BE2C (cell line): ENCODE measurements around the gene DFFB.

ENCODE experiments used
- DNase-seq: peaks from one replicate; pipeline ENCODE4 v3.0.0-alpha.2; 2020
- H3K27me3 ChIP-seq: fragments of 250-450 bp; sonication (Bioruptor Pico); 2 replicates; pipeline ENCODE4 v1.5.1; 2020; ENCODE audit warnings: mild to moderate bottlenecking
- H3K36me3 ChIP-seq: fragments of 250-450 bp; sonication (Bioruptor Pico); 2 replicates; pipeline ENCODE4 v1.5.1; 2020; ENCODE audit warnings: mild to moderate bottlenecking
- H3K4me1 ChIP-seq: fragments of 250-450 bp; sonication (Bioruptor Pico); 2 replicates; pipeline ENCODE4 v1.5.1; 2020
- H3K4me3 ChIP-seq: 2 replicates; pipeline ENCODE4 v1.5.1; 2011; ENCODE audit warnings: low read depth, low read length
- H3K9me3 ChIP-seq: fragments of 250-450 bp; sonication (Bioruptor Pico); 2 replicates; pipeline ENCODE4 v1.5.1; 2020
- TF ChIP-seq, protein P1 (sequence below): IDR thresholded peaks from 2 replicates; pipeline ENCODE4 v1.5.1; 2012; ENCODE audit warnings: mild to moderate bottlenecking, low read depth, low read length

DFFB gene

DNA sequence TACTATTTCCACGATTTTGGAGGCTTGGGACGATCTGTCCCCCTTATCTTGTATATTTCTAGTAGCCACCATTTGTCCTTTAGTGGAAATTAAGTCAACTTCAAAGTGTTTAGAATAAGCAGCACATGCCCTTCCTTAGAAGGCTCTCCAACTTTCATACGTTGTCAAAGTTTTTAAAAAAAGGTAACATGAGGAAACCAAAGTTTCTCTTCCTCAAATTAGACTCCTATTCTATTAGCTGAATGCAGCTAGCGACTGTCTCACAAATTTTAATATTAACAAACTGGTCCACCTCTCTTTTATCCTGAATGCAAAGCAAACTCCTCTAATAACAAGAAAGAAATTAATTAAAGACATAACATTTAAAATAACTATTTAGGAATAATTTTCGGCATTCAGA is 35.9 kb downstream of the DFFB start:
- TF ChIP-seq, protein P1, sequence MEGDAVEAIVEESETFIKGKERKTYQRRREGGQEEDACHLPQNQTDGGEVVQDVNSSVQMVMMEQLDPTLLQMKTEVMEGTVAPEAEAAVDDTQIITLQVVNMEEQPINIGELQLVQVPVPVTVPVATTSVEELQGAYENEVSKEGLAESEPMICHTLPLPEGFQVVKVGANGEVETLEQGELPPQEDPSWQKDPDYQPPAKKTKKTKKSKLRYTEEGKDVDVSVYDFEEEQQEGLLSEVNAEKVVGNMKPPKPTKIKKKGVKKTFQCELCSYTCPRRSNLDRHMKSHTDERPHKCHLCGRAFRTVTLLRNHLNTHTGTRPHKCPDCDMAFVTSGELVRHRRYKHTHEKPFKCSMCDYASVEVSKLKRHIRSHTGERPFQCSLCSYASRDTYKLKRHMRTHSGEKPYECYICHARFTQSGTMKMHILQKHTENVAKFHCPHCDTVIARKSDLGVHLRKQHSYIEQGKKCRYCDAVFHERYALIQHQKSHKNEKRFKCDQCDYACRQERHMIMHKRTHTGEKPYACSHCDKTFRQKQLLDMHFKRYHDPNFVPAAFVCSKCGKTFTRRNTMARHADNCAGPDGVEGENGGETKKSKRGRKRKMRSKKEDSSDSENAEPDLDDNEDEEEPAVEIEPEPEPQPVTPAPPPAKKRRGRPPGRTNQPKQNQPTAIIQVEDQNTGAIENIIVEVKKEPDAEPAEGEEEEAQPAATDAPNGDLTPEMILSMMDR: no peak
- H3K9me3 ChIP-seq: no peaks in the 10 kb centered on the region
- no peak overlapping the region for H3K4me3 ChIP-seq
- no peaks in the 10 kb centered on the region; the same call in none of the 2 replicates for H3K36me3 ChIP-seq
- DNase-seq: no peak
- no peaks in the 10 kb centered on the region for H3K4me1 ChIP-seq
- no peaks in the 10 kb centered on the region for H3K27me3 ChIP-seq

DNA sequence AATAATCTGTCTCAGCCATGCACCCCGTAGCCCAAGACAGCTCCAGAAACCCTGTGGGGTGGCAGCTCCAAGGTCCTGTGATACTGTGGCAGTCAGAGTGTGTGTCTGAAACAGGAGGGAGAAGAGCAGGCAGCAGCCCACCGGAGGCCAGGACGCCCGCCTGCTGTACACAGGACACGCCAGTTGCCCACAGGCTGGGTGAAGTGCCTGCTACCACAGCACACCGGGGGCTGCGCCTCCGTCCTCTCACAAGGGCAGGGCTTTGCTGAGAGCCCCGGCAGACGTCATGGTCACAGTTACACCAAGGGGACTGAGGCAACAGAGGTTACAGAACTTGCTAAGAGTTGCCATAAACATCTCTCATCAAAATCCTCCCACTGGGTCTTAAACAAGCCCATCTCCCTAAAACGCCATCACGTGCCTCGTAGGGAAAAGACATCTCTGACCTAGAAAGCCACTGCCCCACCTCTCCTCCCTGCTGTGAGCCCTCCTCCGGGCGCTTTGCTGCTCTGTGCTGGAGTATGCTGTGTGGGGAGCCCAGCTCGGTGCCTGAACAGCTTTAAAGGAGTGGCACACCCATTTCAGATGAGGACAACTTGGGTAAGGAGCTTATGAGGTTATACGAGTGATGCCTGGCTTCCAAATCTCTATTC is 37.5 kb downstream of the DFFB start:
- TF ChIP-seq, protein P1: no peak
- H3K36me3 ChIP-seq: no peaks in the 10 kb centered on the region; the same call in none of the 2 replicates
- no peak for DNase-seq

GRCh38 chr1:3895279-3895950 is 38.1 kb downstream of the DFFB start:
- no peak for DNase-seq
- Histone ChIP-seq H3K36me3 (no peaks in the 10 kb centered on the region; the same call in none of the 2 replicates), H3K4me1 (no peaks in the 10 kb centered on the region)

More for the DNA sequence above, 37.5 kb downstream of the DFFB start:
- Histone ChIP-seq H3K4me1 (no peaks in the 10 kb centered on the region), H3K27me3 (no peaks in the 10 kb centered on the region), H3K4me3 (no peak overlapping the region), H3K9me3 (no peaks in the 10 kb centered on the region)

DNA sequence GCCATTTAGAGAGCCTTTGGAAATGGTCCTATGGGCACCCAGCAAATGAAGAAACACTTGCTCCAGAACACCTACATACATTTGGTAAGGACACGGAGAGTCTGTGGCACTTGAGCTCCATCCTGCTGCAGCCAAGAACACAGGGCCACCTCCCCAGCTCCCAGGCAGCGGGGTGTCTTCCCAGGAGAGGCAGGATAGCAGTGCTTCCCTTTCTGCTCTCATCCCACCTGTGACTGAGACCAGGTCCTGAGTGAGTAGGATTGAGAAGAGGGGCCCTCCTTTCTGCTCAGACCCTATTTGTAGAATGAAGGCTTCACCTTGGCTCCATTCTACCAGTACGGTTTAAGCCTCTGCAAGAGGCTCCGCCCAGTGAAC is 38.7 kb downstream of the DFFB start:
- H3K4me1 ChIP-seq: no peaks in the 10 kb centered on the region
- DNase-seq: no peak
- H3K27me3 ChIP-seq: no peaks in the 10 kb centered on the region
- TF ChIP-seq, protein P1: no peak
- no peaks in the 10 kb centered on the region for H3K9me3 ChIP-seq
- no peaks in the 10 kb centered on the region; the same call in none of the 2 replicates for H3K36me3 ChIP-seq
- H3K4me3 ChIP-seq: no peak overlapping the region

More at GRCh38 chr1:3895279-3895950, 38.1 kb downstream of the DFFB start:
- TF ChIP-seq, protein P1: no peak
- no peaks in the 10 kb centered on the region for H3K27me3 ChIP-seq
- no peaks in the 10 kb centered on the region for H3K9me3 ChIP-seq
- H3K4me3 ChIP-seq: no peak overlapping the region

DNA sequence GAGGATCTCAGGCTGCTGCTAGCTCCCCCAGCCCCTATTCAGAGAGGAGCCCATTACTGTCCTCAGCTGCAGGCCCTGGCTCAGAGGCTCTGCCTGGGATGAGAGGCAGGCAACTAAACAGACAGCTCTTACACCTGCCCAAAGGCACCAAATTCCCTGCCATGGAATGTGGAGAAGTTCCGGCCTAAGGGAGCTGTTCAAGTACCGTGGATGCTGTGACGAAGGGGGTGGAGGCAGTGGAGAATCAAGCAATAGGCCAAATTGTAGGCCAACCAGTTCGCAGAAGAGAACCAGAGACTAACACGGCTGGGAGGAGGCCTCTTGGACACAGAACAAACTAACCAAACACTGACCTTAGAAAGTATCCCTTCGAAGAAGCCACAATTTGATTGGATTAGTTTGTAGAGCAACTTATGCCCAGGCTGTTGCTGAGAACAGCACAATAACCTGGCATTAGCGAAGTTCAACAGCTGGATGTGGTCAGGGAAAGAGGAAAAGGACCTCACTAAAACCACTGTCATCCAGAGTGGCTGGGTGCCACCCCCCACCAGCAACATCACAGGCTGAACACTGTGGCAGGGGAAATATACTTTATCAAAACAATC is 39.2 kb downstream of the DFFB start:
- no peaks in the 10 kb centered on the region for H3K9me3 ChIP-seq
- no peaks in the 10 kb centered on the region for H3K4me1 ChIP-seq
- no peak for DNase-seq
- no peaks in the 10 kb centered on the region; the same call in none of the 2 replicates for H3K36me3 ChIP-seq
- TF ChIP-seq, protein P1: no peak
- H3K27me3 ChIP-seq: no peaks in the 10 kb centered on the region
- H3K4me3 ChIP-seq: no peak overlapping the region

DNA sequence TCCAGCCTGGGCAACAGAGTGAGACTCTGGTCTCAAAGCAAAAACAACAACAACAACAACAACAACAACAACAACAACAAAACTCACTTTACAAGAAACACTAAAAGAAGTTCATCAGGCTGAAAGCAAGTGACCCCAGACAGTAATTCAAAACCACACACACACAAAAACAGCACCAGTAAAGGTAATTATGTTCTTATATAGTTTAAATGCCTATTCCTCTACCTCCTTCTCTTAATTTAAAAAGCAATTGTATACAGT is 41.1 kb downstream of the DFFB start:
- Histone ChIP-seq H3K27me3 (no peaks in the 10 kb centered on the region), H3K36me3 (no peaks in the 10 kb centered on the region; the same call in 1 of the 2 replicates), H3K9me3 (no peaks in the 10 kb centered on the region), H3K4me3 (no peak overlapping the region), H3K4me1 (no peaks in the 10 kb centered on the region)
- TF ChIP-seq, protein P1: no peak
- DNase-seq: no peak
